COLO829 (cell line): ENCODE results near the gene SDF4.

Experiments
- DNase-seq: peaks from one replicate; pipeline ENCODE4 v3.0.0; 2012; ENCODE audit warnings: low spot score

The SDF4 gene

DNA sequence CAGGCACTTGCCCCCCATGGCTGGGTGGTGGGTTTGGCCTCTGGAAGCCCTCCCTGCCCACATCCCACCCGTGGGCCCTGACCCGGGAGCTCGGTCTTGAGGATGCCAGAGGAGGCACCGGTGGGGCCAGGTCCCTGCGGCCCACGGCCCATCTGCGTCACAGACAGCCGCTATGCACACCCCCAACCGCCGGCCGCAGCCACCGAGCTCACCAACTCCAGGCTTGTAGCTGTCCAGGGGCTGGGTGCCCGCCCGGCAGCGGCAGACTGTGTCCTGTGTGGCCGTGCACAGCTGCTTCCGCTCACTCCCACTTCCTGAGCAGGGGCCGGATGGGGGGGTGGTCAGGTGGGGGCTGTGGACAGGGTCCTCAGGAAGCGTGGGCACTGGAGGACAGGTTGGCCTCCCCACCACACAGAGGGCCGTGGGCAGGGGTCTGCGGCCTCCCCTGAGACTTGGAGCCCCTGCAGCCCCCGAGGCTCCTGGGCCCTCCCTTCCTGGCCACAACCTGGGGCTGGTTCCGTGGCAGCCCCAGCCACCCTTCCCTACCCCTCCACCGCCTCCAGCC lies 18.9 kb downstream of the SDF4 start:
- no peak for DNase-seq

DNA sequence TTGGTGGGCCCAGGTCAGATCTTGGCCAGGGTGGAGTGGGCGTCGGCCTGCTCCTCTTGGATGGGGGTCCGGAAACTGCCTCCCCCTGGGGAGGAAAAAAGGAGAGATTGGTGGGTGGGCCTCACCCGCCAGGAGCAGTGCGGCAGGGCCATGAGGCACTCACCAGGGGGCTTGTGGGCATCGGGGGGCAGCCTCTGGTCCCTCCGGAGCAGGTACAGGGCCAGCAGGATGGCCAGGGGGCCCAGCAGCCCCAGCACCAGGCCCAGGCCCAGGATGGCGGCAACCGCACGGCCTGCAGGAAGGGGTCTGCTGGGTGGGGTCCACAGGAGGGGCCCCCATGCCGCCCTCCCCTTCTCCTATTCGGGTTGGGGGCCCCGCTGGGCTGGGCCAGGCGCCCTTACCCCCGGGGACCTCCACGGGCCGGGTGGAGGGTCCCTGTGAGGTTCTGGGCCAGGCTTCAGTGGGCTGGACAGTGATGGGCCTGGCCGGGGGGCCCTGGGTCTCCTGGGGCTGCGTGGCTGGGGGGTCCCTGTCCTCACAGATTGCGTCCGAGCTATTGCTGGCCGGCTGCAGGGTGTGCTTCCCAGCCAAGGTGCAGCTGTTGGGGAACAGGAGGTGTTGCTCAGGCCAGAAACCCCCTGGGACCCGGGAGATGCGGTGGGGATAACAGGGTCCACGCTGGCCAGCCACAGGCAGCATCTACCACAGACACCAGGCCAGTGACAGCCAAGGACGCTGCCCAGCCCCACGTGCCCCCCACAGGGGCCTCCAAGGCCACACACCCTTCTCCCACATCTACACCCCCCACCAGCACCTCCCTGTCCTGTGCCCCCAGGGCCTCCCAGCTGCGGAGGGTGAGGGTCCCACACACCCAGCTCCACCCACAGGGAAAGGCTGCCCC lies 20.0 kb downstream of the SDF4 start:
- DNase-seq = no peak

DNA sequence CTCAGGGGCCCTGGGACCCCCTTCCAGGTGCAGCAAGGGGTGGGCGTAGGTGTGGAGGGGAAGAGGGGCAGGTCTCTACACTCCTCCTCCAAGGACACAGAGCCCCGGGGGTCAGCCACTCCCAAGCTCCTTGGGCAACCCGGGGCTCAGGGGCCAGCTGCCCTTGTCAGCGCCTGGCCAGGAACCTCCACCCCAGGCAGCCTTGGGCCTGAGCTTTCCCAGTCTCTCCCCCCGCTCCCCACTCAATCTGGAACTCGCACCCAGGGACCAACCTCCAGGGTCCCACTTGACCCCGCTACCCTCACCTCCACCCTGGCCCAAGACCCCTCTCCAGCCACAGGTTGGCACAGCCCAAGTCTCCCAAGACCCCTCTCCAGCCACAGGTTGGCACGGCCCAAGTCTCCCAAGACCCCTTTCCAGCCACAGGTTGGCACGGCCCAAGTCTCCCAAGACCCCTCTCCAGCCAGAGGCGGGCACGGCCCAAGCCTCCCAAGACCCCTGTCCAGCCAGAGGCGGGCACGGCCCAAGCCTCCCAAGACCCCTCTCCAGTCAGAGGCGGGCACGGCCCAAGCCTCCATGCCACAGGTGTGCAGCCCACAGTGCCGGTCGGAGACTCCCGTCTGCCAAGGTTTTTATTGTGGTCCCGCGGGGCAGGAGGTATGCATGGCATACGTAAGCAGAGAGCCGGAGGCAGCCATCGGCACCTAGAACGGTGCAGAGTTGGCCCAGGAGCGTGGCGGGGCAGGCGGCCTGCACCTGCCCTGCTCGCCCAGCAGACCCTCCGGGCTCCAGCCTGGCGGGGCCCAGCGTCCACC lies 20.9 kb downstream of the SDF4 start:
- DNase-seq = no peak

DNA sequence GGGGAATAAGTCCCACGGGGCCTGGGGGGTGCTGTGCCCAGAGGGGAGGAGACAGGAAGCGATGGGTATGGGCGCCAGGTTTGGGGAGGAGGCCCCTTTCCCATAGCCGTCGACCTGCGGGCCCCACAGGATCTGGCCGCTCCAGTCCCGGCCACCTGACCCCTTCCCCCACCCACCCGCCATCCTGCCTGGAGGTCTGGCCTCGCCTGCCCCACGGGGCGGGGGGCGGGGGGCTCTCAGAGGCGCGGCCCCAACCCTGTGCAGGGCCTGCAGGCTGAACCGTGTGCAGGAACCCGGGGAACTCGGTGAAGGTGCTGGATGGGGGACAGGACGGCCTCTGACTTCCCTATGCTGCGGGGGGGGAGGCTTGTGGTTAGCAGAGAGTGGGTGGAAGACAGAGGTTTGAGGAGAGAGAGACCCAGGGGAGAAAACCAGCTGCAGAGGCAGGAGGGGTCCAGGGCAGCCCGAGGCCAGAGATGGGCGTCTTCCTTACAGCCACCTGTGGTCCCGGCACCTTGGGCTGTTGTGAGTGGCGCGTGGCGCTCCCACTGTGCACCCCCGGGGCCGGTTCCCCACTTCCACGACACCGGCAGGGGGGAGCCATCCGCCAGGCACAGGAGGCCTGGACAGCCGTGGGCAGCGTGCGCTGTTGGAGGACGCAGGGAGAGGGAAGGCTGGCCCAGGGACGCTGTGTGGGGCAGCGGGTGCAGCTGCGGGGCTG lies 22.9 kb downstream of the SDF4 start:
- DNase-seq = no peak

DNA sequence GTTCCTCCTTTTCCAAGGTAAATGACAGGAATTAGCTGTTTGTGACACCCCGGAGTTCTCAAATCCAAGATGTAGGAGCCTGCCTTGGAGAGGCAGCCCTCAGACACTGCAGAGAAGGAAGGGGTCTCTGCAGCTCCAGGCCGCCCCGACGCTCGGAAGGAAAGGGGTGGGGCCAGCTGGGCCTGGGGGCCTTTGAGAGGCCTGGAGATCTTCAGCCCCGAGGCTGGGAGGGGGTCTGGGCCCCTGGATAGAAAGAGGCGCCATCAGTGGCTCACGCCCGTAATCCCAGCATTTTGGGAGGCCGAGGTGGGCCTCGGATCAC lies 24.3 kb downstream of the SDF4 start:
- no peak for DNase-seq

DNA sequence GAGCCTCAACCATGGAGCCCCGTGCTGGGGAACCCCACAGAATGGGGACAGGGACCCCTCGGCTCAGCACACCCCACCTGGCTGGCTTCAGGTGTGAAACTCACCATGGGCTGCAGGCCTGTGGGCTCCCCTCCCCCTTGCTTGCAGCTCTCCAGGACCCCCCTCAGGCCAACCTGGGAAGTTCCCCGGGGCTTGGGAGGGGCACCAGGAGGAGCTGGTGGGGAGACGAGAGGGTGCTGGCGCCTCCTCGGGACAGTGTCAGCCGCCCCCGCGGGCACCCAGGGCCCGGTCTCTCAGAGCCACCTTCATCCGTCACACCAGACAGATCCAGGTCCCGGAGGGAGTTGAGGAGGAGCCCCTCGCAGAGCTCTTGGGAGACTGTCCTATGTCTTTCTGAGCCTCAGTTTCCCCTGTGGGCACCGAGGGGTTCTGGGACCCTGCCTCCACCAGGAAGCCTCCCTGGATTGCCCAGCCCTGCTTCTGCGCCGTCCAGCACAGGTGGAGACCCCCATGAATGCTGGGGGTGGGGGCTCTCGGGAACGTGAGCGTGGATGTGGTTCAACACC lies 24.8 kb downstream of the SDF4 start:
- DNase-seq = no peak

DNA sequence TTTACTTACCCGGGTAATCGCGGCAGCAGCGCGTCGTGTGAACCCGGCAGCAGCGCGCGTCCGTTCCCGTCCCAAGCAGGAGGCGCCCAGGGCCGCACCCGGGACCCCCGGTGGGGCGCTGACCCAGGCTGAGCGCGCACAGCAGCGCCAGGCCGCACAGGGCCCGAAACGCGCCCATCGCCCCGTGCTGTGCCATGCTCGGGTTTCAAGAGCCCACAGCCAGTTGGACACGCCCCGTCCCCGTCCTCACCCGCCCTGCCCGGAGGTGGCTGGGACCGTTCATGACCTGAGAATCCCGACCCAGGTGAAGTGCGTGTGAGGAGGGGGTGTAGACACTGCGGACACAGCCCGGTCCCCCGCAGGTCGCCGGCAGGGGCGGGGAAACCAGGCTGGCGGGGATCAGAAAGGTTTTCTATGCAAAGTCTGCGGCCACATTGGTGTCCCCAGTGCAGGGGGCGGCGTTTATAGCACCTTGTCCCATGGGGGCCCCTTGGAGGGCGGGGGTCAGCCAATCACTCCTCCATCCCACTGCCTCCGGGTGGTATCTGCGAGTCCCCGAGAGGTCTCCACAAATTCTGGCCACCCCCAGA lies 25.3 kb downstream of the SDF4 start, which contains the start of gene TNFRSF18:
Gene TNFRSF18 (minus strand): TSS at position 217 of the 590 bp plus-strand sequence. CDS start 21 bp downstream, at position 196.
- no peak for DNase-seq

DNA sequence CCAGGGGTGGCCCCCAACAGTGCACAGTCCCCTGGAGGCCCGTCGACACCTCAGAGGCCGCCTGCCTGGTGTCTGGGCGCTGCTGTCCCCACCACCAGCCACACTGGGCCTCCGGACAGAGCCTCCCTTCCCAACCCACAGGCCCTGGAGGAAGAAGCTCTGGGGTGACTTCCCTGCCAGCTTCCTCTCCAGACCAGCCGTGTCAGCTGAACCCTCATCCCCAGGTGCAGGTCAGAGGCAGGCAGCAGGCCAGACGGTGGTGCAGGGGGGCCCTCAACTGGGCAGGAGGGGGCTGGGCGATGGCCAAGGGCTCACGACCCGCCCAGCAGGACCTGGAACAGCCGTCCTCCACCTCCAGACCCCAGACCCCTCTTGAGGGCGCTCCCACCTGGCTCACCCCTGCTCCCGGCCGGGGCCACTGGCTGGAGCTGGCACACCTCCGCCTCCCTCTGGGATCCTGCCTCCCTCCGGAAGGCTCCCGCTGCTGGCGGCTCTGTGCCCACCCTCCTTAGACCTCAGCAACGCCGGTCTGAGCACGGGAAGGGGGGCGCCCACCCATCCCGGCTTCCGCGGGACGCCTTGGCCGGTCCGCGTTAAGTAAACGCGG lies 25.9 kb downstream of the SDF4 start:
- DNase-seq = no peak

DNA sequence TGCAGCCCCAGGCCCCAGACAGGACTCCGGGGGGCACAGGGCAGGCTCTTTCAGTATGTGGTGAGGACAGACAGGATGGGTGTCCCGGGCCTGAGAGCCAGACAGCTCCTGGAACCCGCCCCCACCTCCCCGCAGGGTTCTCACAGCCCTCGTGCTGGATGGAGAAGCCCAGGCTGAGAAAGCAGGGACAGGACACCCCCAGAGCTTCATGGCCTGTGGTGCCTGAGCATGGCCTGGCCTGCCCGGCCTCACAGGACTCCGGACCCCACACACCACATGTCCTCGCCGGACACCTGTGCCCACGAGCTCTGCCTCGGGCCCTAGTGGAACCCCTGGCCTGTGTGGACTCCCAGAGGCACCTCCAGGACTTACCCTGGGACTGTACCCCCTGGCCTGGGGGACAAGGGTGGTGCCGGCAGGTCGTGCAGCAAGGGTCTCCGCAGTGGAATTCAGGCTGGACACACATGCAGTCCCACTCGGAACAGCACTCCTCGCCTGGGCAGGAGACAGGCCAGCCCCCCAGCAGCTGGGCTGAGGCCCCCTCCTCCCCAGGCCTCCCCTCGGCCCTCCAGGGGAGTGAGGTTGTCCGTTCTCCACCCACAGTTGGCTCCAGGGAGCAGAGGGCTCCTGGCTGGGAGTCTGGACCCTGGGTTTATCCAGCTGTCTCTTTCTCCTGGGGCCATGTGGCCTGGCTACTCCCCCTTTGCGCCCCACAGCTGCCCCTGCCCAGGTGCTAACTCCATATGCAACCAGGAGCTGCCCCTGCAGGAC lies 26.6 kb downstream of the SDF4 start:
- DNase-seq = no peak

DNA sequence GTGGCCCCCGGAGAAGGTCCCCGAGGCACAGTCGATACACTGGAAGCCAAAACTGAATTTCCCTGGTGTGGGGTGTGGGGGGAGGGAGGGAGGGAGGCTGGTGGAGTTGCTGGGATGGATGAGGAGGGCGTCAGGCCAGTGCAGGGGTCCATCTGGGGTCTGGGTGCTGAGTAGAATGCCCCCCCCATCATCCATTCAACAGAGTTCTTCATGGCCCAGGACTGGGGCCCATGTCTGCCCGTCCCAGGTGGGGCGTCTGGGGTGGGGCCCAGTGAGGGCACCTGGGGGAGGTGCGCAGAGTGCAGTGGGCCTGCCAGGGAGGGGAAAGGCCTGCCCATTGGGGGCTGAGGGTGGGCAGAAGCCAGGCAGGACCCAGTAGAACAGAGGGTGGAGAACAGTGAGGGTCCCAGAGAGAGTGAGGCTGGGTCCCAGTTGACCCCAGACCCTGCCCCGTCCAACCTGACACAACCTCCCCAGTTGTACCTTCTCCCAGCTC lies 27.3 kb downstream of the SDF4 start:
- DNase-seq = no peak

DNA sequence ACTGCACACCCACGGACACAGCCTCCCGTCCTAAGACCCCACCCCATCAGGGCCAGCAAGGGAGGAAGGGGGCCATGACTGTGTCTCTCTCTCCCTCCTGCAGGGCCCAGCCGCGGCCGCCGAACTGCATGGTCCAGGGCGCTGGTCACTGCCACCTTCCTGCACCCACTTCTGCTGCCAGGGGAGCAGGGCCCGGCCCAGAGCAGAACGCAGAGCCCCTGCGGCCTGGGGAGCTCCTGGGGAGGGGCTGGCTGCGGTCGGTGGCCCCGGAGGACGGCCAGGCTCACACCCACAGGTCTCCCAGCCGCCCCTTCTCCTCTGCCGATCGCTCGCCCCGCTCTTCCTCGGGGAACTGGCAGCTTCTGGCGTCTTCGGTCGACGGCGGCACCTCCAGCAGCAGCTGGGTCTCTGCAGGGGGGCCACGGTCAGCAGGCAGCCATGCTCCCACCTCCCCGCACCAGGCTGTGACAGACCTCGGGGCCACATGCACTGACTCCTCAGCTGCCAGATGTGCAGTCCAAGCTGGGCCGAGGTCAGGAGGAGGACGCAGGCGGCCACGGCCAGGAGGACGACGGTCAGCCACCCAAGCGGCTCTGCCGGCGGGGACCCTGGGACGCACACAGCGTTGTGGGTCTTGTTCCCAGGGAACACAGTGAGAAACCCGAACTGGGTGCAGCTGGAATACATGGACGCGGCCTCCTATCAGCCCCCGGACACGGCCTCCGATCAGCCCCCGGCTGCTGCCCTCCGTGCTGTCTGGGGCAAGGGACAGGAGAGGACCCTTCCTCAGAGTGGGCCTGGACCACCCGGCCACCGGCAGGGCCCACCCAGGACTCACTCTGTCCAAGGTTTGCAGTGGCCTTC lies 28.0 kb downstream of the SDF4 start:
- no peak for DNase-seq

DNA sequence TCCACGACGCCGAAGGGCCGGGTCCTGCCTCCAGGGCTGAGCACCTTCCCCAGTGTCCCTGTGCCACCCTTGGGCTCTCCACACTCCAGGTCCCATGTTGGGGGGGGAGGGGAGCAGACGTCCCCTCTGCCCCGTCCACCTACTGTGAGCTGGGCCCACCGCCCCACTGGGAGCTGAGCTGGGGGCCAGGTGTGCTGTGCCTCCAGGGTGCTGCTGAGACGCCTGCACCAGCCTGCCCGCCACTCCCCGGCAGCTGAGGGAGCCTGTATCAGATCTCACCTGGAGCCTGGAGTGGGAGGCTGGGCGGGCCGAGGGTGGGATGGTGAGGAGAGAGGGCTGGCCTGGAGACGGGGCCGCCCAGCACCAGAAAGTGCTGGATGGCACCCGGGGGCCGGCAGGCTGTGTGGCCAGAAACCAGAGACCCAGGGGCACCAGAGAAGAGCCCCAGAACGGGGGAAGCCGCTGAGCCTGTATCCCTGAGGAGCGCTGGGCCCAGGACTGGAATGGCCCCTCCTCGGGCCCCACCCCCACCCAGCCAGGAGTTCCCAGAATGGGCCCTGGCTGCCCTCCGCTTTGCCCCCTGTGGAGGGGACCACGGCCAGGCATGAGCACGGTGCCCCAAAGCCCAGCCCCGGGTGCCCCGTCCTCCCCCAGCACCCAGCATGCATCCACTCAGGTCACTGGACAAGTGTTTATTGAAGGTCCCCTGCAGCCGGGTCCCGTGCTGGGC lies 28.8 kb downstream of the SDF4 start:
- no peak for DNase-seq

DNA sequence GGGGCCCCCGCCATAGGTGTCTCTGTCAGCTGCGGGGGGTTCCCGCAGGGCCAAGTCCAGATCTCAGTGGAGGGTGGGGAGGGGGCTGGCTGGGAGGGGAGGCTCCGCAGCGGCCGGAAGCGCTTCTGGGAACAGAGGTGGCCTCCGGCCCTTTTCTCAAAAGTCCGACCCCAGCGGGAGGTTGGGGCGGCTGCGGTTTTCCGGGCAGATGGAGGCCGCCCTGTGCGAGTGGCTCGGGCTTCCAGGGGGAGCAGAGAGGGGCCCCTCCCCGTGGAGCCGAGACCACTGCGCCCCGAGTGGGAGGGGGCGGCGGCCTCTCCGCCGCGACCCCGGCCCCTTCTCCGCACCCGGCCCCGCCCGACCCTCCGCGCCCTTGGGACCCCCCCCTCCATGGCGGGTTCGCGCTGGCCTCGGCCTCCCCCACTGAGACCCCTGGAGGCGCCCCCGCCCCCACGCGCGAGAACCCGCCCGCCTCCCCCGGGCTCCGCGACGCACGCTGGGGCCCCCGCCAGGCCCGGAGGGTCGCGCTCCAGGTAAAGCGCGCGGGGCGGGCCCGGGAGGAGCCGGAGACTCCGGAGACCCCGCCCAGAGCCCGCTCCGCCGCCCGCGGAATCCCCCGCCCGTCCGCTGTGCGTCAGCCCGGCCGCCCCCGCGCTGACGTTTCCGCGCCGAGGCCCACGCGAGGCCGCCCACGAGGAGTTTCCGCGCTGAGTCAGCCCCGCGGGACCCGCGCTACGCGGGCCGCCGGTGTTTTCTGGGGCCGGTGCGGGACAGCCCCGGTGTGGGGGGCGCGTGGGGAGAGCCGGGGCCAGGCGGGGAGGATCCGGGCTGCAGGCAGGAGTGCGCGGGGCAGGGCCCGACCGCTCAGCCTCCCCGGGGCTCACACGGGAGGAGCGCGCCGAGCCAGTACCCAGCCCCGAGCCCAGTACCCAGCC lies 30.7 kb downstream of the SDF4 start:
- DNase-seq = peak; percentile 13

DNA sequence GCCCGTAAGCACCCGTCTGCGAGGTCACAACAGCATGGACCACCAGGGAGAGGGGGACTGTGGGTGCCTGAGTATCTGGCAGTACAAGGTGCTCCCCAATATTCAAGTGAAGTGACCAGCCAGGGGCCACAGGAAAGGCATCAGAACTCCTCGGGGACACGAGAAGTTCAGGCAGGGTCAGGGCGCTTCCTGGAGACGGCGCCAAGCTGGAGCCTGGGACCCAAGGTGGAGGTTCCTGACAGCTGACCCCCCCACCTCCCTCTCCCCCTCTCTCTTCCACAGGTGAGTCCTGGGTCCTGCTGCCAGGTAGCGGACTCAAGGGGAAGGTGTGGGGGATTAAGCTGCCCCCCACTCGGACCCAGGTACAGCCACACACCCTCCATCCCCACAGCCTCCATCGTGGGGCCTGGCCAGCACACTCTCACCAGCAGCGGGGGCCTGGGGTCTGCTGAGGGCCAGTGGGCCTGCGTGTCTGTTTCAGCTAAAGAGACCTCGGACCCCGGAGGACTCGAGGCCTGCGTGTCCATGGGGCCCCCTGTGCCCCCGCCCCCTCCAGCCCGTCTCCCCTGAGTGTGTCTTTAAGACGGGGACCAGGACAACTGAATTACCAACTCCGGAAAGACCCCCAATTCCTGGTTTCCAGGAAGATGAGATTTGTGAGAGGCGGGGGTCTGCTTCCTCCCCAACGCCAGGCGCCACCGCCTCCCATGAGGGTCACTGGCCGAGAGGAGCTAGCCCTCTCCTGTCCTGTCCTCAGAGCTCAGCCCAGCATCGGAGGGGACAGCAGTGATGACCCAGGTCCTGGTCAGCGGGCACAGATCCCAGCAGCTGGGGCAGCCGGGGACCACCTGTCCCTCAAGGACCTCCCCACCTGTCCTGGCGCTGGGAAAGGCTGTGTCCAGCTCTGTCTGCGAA lies 31.6 kb downstream of the SDF4 start:
- DNase-seq = no peak

DNA sequence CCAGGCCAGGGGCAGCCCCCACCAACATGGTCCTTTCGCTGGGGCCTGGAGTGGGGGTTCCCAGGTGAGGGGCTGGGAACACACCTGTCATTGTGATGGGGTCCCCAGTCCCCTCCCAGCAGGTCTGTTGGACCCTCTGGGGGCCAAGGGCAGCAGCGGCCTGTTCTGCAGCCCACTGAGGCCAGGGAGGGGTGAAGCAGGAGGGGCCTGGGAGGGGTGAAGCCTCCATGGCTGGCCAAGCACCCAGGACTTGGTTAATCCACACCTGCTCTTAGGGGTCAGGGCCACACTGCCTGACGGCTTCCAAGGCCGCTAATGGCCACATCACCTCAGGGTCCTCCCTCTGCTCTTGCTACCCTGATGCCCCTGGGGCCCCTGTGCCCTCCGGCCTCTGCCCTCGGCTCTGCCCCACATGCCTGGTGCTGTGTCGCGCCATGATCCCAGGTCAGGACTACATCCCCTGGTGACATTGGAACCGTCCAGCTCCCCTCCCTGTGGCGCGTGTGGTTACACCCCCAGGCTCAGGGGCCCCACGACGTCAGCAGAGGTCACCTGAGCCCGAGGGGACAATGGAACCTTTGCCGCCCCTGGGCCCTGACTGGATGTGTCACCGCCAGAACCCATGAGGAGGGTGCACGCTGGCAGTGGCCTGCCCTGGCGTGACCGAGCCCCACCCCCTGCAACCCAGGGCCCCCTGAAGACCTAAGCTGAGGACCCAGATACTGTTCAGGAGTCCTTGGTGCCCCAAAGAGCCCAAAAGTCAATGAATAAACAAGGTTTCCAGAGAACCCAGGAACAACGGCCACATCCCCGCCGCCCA lies 32.5 kb downstream of the SDF4 start:
- DNase-seq = no peak
